ENCODE results near the gene MR1.

GRCh38 chr1:181081395-181081794 is 47.6 kb downstream of the MR1 start:
- no peak for TF ChIP-seq CTCF (IDR thresholded peaks at IDR 0.05)
- TF ChIP-seq POLR2A (IDR thresholded peaks at IDR 0.05): no peak
- no peak for TF ChIP-seq EP300 (IDR thresholded peaks at IDR 0.05)
